ENCODE results near the gene BBS9. TPM values are rescaled to one million over a fixed set of nuclear protein-coding genes. Genes with fewer than 3 reads are reported as not detected.

Gene BBS9
- polyA plus RNA-seq, 1 experiment, result 6.5 TPM

DNA sequence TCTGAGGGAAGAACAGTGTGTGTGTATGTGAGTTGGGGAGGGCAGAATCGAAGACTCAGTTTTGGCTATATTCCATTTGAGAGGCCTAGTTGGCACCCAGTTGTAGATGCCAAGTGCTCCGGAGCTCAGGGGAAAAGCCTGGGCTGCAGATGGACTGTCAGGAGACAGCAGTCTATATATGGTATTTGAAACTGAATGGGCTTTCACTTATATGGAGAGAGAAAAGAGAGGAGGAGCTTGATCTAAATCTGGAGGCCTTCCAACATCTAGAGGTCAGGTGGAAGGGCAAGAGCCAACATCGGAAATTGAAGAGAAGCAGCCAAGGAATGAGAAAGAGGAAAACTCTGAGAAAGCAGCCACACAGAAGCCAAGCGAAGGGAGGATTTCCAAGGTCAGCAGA lies 425.2 kb downstream of the BBS9 start:
- Histone ChIP-seq H3K4me3 (ENCODE audit: low read depth, low read length) (no peak overlapping the region), H3K27me3 (ENCODE audit: control insufficient read depth, insufficient read depth, low read length) (no peaks in the 10 kb centered on the region), H3K36me3 (ENCODE audit: control insufficient read depth, insufficient read depth, low read length) (no peaks in the 10 kb centered on the region)
- TF ChIP-seq, protein P1, sequence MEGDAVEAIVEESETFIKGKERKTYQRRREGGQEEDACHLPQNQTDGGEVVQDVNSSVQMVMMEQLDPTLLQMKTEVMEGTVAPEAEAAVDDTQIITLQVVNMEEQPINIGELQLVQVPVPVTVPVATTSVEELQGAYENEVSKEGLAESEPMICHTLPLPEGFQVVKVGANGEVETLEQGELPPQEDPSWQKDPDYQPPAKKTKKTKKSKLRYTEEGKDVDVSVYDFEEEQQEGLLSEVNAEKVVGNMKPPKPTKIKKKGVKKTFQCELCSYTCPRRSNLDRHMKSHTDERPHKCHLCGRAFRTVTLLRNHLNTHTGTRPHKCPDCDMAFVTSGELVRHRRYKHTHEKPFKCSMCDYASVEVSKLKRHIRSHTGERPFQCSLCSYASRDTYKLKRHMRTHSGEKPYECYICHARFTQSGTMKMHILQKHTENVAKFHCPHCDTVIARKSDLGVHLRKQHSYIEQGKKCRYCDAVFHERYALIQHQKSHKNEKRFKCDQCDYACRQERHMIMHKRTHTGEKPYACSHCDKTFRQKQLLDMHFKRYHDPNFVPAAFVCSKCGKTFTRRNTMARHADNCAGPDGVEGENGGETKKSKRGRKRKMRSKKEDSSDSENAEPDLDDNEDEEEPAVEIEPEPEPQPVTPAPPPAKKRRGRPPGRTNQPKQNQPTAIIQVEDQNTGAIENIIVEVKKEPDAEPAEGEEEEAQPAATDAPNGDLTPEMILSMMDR (IDR thresholded peaks at IDR 0.05; ENCODE audit: insufficient read depth, low read depth, low read length), result no peak
- DNase-seq (ENCODE audit: low read depth), result no peak
- CTCF ChIA-PET, result interaction anchor here (0.9 to 1.3 kb wide), 2 partner anchors 23 to 83 kb away, joined by 3 to 4 read pairs; no protein-coding TSS in a partner anchor
- POLR2A ChIA-PET, result no interaction called here

DNA sequence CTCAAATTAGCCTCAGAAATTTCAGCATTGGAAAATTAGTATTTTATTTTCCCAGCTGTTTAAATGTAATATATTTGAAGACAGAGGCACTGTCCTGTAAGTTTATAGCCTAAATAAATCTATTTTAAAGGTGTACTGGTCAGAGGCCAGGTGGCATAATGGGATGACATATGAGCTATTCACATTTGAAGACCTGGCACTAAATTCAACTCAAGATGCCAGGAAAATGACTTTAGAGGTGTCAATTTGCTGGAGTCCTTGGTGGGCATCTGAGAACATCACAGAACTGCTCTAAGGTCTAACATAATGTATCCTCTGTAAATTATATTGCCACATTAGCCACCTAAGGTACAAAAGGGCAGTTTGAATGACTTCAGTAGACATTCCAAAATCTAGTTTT lies 427.1 kb downstream of the BBS9 start:
- H3K36me3 ChIP-seq (ENCODE audit: control insufficient read depth, insufficient read depth, low read length), result no peaks in the 10 kb centered on the region
- H3K27me3 ChIP-seq (ENCODE audit: control insufficient read depth, insufficient read depth, low read length), result no peaks in the 10 kb centered on the region
- no peak for DNase-seq (ENCODE audit: low read depth)
- TF ChIP-seq, protein P1 (IDR thresholded peaks at IDR 0.05; ENCODE audit: insufficient read depth, low read depth, low read length), result no peak
- CTCF ChIA-PET, result no interaction called here
- POLR2A ChIA-PET, result no interaction called here
- H3K4me3 ChIP-seq (ENCODE audit: low read depth, low read length), result no peak overlapping the region

DNA sequence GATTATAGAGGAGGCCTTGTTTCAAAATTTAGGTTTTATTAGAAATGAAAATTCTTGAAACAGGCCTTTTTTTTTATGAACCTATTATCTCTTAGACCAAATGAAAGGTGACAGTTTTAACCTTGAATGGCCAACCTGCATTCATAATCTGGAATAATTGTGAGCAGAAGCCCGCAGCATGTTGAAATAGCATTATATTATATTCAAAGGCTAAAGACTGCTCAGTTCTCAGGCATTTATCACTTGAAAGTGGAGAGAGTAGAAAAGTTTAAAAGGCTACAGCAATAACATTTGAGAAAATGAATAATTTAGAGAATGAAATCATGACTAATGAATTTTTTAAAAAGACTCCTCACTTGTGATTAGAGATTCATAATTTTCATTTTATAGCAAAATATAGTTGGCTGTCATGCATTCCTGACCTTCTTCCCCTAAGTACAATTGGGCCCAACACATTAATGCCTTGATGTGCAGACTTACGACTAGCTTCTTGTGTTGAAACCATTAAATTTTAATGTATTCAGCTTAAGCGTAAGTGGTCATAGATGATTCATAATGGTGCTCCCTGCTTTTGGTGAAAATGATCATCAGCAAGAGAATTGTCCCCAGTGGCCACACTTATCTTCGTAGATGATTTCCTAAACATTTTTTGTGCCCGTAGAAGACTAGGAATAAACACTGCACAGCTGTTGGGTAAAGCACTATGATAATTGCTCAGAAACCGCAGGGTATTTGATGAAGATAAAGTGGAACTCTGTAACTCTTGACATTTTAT lies 429.4 kb downstream of the BBS9 start:
- CTCF ChIA-PET, result interaction anchor here (0.6 to 1.5 kb wide), 6 partner anchors 10 to 617 kb away, joined by 3 read pairs; no protein-coding TSS in a partner anchor

DNA sequence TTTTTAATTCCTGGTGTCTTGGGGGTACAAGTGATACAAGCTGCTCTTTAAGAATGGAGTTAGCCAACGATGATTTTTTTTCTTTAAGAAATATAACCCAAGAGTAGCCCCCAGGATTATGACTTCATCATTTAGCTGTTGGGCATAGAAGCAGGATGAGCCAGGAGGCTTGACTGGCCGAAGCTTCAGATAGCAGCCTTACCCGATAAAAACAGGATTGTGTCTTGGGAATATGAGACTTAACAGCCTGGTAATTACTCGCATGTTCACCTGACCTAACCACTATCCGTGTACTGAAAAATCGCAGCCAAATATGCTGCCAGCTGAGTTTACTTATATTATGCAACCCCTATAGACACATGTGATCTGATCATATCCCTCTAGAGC lies 430.0 kb downstream of the BBS9 start:
- no peak for DNase-seq (ENCODE audit: low read depth)
- POLR2A ChIA-PET, result no interaction called here
- Histone ChIP-seq H3K27me3 (ENCODE audit: control insufficient read depth, insufficient read depth, low read length) (no peaks in the 10 kb centered on the region), H3K4me3 (ENCODE audit: low read depth, low read length) (no peak overlapping the region), H3K36me3 (ENCODE audit: control insufficient read depth, insufficient read depth, low read length) (no peaks in the 10 kb centered on the region)
- CTCF ChIA-PET, result interaction anchor here (0.5 to 1.5 kb wide), 7 partner anchors 9 to 618 kb away, joined by 3 read pairs; no protein-coding TSS in a partner anchor
- TF ChIP-seq, protein P1 (IDR thresholded peaks at IDR 0.05; ENCODE audit: insufficient read depth, low read depth, low read length), result no peak

More for the DNA sequence above, 429.4 kb downstream of the BBS9 start:
- DNase-seq (ENCODE audit: low read depth), result no peak
- Histone ChIP-seq H3K36me3 (ENCODE audit: control insufficient read depth, insufficient read depth, low read length) (no peaks in the 10 kb centered on the region), H3K27me3 (ENCODE audit: control insufficient read depth, insufficient read depth, low read length) (no peaks in the 10 kb centered on the region), H3K4me3 (ENCODE audit: low read depth, low read length) (no peak overlapping the region)
- POLR2A ChIA-PET, result no interaction called here
- TF ChIP-seq, protein P1 (IDR thresholded peaks at IDR 0.05; ENCODE audit: insufficient read depth, low read depth, low read length), result no peak

DNA sequence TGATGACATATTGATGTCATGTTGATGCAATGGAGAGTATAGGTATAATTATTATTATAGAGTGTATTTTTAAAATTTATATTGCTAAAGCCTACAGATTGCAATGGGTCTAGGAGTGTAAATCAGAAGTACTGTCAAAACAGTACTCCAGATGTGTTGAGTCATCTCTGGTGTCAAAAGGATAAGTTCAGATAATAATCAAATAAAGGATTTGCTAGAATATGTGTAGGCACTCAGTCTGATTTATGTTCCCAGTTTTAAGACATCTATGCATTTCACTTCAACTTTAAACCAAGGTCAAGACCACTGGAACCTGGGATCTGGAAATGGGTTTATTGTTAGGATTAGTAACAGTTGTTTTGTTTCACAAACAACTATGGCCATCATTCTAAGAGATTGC lies 433.6 kb downstream of the BBS9 start:
- DNase-seq (ENCODE audit: low read depth), result no peak
- ChIA-PET POLR2A (no interaction called here), CTCF (no interaction called here)
- Histone ChIP-seq H3K36me3 (ENCODE audit: control insufficient read depth, insufficient read depth, low read length) (no peaks in the 10 kb centered on the region), H3K27me3 (ENCODE audit: control insufficient read depth, insufficient read depth, low read length) (no peaks in the 10 kb centered on the region), H3K4me3 (ENCODE audit: low read depth, low read length) (no peak overlapping the region)
- TF ChIP-seq, protein P1 (IDR thresholded peaks at IDR 0.05; ENCODE audit: insufficient read depth, low read depth, low read length), result no peak

Data from BJ (cell line).